GM12891 (cell line): ENCODE measurements around the gene NUCB2. TPM values are rescaled to one million over a fixed set of nuclear protein-coding genes. Genes with fewer than 3 reads are reported as not detected.
"Not testable (repeated sequence)": the region's sequence is repeated elsewhere in the genome, so short reads cannot be mapped to it uniquely, and the experiment has no call there.

Source experiments
- DNase-seq: peaks from one replicate; pipeline ENCODE4 v3.0.0; 2011; ENCODE audit warnings: low spot score; ENCODE audit not compliant: insufficient read length
- FAIRE-seq: peaks from 2 replicates; lab custom pipeline; 2011; peaks lifted over from hg19 to GRCh38; lab: Jason Lieb, UNC
- PAX5 ChIP-seq: IDR thresholded peaks from 2 replicates; pipeline ENCODE4 v1.6.1; 2011; ENCODE audit warnings: low read length, moderate library complexity, mild to moderate bottlenecking; ENCODE audit not compliant: insufficient read depth, severe bottlenecking
- POLR2A ChIP-seq: IDR thresholded peaks from 2 replicates; pipeline ENCODE4 v1.6.1; 2011; ENCODE audit warnings: low read depth, low read length, control low read depth
- POLR2AphosphoS5 ChIP-seq: IDR thresholded peaks from 2 replicates; pipeline ENCODE4 v1.6.1; 2011; ENCODE audit warnings: low read depth, low read length, control low read depth
- POU2F2 ChIP-seq: IDR thresholded peaks from 2 replicates; pipeline ENCODE4 v1.6.1; 2011; ENCODE audit warnings: low read depth, mild to moderate bottlenecking, control low read depth, low read length, moderate library complexity
- SPI1 ChIP-seq: IDR thresholded peaks from 2 replicates; pipeline ENCODE4 v1.6.1; 2011; ENCODE audit warnings: low read depth, low read length, control low read depth
- TAF1 ChIP-seq: IDR thresholded peaks from 2 replicates; pipeline ENCODE4 v1.6.1; 2011; ENCODE audit warnings: low read depth, low read length, control low read depth
- polyA plus RNA-seq: library from polyadenylated mRNA; unstranded; fragments of >200 nt; gene quantifications from one replicate; pipeline ENCODE4 v1.2.1, GENCODE V29; 2012; ENCODE audit warnings: low read depth, missing spikeins, inconsistent platforms; ENCODE audit not compliant: missing spikeins

NUCB2 gene
- 36.4 TPM for polyA plus RNA-seq

GRCh38 chr11:17276236-17277023 is at the start of gene NUCB2:
Gene NUCB2, plus strand, starts transcription at chr11:17276739. Its CDS starts 18,585 bp downstream, at chr11:17295324.
- peak; percentile 99 for FAIRE-seq
- peak; percentile 58; the same call in 1 of the 2 replicates for TF ChIP-seq POLR2AphosphoS5
- TF ChIP-seq POLR2A: peak; percentile 61
- TF ChIP-seq PAX5: no peak
- TF ChIP-seq POU2F2: 0 out of 2 replicates have a peak, but pooled peaks have one; percentile 11
- TF ChIP-seq TAF1: no peak
- DNase-seq: peak; percentile 89

- not testable (repeated sequence) for DNase-seq, FAIRE-seq
Measured at GRCh38 chr11:17228186-17228925, 48.2 kb upstream of the NUCB2 start.

- no peak for DNase-seq
- TF ChIP-seq PAX5: no peak
- TF ChIP-seq POLR2A: no peak
- TF ChIP-seq TAF1: no peak
- no peak for TF ChIP-seq POLR2AphosphoS5
- no peak for TF ChIP-seq SPI1
- no peak for TF ChIP-seq POU2F2
- FAIRE-seq: no peak
Measured at GRCh38 chr11:17229481-17230152, 46.9 kb upstream of the NUCB2 start.

GRCh38 chr11:17230867-17231851 is 45.4 kb upstream of the NUCB2 start:
- FAIRE-seq: peak; percentile 54
- TF ChIP-seq POLR2AphosphoS5: no peak
- no peak for TF ChIP-seq PAX5
- TF ChIP-seq TAF1: no peak
- no peak for TF ChIP-seq POLR2A
- peak; percentile 59 for TF ChIP-seq POU2F2
- peak; percentile 92 for TF ChIP-seq SPI1

GRCh38 chr11:17233101-17233500 is 43.4 kb upstream of the NUCB2 start:
- TF ChIP-seq PAX5: no peak
- no peak for TF ChIP-seq POU2F2
- no peak for TF ChIP-seq POLR2AphosphoS5
- no peak for TF ChIP-seq POLR2A
- TF ChIP-seq TAF1: no peak
- FAIRE-seq (no peak), DNase-seq (no peak)

More at GRCh38 chr11:17230867-17231851, 45.4 kb upstream of the NUCB2 start:
- DNase-seq: no peak

- DNase-seq (no peak), FAIRE-seq (no peak)
- TF ChIP-seq POLR2AphosphoS5: no peak
- no peak for TF ChIP-seq SPI1
- no peak for TF ChIP-seq POLR2A
- TF ChIP-seq PAX5: no peak
- TF ChIP-seq POU2F2: no peak
- TF ChIP-seq TAF1: no peak
Measured at GRCh38 chr11:17238377-17238776, 38.2 kb upstream of the NUCB2 start.

GRCh38 chr11:17239927-17240326 is 36.6 kb upstream of the NUCB2 start:
- not testable (repeated sequence) for DNase-seq, FAIRE-seq

- no peak for FAIRE-seq
- TF ChIP-seq SPI1 (no peak), PAX5 (no peak), POLR2A (no peak), POLR2AphosphoS5 (no peak), POU2F2 (no peak), TAF1 (no peak)
- no peak for DNase-seq
Measured at GRCh38 chr11:17240780-17241179, 35.8 kb upstream of the NUCB2 start.

GRCh38 chr11:17242954-17243353 is 33.6 kb upstream of the NUCB2 start:
- DNase-seq, FAIRE-seq: not testable (repeated sequence)
